HG03565 (cell line): ENCODE data around the gene COL4A2.

ENCODE experiments used
- ATAC-seq: cut with Tn5 transposase; IDR thresholded peaks from one replicate; pipeline ENCODE4 v1.9.1; 2021; ENCODE audit warnings: mild to moderate bottlenecking, moderate library complexity; ENCODE audit not compliant: unreplicated experiment

The COL4A2 gene

DNA sequence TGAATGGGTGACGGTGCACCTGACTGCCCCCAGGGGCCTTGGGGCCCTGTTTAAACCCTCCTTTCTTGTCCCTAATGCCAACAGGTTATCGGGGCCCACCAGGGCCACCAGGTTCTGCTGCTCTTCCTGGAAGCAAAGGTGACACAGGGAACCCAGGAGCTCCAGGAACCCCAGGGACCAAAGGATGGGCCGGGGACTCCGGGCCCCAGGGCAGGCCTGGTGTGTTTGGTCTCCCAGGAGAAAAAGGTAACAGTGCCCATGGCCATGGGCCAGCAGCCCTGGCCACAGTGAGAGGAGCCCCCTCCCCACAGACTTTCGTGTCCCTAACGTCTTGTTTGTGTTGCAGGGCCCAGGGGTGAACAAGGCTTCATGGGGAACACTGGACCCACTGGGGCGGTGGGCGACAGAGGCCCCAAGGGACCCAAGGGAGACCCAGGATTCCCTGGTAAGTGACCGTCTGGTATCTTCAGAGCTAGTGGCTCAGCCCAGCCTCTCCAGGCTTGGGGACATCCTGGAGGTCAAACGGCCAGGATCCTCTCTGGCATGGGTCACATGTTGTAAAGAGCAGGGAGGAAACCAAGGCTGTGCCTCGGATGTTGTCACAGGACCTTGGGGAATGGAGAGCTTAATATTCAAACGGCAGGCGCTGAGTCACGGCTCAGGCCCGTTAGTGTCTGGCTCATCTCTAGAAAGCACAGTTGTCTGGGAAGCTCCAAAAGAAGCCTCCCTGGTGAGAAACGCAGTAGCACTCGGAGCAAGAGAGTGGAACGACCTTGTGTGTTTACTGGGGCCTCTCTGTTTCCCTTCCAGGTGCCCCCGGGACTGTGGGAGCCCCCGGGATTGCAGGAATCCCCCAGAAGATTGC, 196.2 kb downstream of the COL4A2 start:
- no peak for ATAC-seq

- no peak for ATAC-seq
Observed at GRCh38 chr13:110503979-110504499, 197.0 kb downstream of the COL4A2 start.

- no peak for ATAC-seq
Observed at GRCh38 chr13:110505594-110505993, 198.5 kb downstream of the COL4A2 start.

GRCh38 chr13:110506396-110506795, 199.3 kb downstream of the COL4A2 start:
- no peak for ATAC-seq

DNA sequence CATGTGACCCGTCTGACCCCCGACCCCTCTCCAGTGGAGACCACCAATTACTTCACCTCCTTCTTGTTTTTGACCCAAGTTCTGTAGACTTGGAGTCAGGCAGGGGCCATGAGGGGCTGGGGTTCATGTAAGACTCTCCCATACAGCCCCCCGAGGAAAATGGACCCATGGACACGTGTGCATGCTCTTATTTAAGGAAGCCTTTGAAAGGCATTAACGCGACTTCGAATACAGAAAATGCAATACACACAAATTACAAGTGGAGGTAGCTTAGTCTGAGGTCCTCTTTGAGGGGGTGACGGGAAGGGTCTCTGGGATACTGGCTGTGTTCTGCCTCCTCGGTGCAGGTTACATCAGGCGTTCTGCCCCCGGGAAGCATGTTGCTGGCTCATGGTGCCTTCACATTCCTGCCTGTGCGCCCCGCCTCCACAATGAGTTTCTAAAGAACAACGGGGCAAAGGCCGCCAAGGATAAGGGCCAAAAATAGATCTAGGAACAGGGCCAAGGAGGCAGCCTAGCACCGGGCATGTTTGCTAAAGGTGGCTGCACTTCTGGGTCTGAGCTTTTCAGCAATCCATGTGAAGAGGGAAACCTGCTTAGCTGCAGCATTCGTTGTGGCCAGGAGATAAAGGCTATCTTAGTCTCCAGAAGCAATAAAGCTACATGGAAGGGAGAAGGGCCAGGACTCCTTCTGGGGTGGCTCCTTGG, 199.9 kb downstream of the COL4A2 start:
- no peak for ATAC-seq

DNA sequence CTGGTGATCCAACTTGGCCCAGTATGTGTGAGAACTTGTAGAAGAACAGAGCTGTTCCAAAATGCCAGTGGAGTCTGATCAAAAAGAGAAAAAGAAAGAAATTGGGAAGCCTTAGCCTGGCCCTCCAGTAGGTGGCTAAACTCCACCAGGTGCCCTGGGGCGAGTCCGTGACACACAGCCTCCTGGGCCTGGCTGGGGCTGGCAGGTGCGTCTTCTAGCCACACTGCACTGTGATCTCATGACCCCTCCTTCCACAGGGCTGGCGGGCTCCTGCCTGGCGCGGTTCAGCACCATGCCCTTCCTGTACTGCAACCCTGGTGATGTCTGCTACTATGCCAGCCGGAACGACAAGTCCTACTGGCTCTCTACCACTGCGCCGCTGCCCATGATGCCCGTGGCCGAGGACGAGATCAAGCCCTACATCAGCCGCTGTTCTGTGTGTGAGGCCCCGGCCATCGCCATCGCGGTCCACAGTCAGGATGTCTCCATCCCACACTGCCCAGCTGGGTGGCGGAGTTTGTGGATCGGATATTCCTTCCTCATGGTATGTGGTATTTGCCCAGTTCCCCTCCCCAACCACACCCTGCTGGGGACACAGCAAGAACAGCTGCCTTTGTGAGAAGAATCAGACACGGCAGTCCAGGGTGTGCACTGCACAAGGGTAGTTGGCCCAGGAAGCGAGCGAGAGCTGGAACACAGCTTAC, 200.7 kb downstream of the COL4A2 start:
- no peak for ATAC-seq

DNA sequence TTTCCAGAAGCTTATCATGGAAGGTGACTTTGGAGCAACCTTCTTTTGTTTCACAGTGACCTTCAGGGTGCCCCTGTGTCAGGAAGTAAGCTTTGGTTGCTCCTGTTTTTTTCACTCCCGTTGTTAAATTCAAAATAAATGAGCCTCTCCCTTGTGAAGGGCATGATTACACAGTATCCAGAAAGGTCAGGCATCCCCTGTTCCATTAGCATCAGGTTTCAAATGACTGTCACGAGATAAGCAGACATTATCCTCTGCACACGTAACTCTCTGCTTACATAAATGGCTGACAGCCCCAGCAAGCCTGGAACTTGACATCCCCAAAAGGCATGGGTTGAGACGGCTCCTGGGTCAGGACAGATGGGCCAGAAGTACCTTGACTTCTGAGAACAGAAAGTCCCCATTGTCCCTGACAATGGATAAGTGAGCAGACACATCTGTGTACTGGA, 202.4 kb downstream of the COL4A2 start:
- no peak for ATAC-seq

- peak; percentile 60 for ATAC-seq
Observed at GRCh38 chr13:110509971-110510786, 203.1 kb downstream of the COL4A2 start.

GRCh38 chr13:110511509-110512181, 204.6 kb downstream of the COL4A2 start:
- no peak for ATAC-seq

DNA sequence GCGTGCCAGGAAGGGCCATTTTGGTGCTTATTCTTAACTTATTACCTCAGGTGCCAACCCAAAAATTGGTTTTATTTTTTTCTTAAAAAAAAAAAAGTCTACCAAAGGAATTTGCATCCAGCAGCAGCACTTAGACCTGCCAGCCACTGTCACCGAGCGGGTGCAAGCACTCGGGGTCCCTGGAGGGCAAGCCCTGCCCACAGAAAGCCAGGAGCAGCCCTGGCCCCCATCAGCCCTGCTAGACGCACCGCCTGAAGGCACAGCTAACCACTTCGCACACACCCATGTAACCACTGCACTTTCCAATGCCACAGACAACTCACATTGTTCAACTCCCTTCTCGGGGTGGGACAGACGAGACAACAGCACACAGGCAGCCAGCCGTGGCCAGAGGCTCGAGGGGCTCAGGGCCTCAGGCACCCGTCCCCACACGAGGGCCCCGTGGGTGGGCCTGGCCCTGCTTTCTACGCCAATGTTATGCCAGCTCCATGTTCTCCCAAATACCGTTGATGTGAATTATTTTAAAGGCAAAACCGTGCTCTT, 205.2 kb downstream of the COL4A2 start:
- ATAC-seq = no peak

DNA sequence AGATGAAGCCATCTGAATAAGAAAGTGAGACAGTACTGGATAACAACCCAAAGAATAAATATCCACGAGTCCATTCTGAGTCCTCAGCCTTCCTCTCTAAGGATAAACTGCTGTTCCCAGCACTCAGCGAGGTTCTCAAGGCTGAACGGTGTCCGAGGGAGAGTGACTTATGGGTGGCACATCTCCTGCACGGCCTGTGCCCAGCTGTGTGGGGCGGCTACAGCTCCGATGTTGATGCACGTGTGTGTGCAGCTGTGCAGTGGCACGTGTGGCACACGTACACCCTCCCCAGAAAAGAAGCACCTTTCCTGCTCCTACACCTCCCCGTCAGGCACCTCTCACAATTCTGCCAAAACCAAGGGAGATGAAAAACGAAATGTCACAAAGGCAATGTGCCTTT, 209.4 kb downstream of the COL4A2 start:
- ATAC-seq = no peak

DNA sequence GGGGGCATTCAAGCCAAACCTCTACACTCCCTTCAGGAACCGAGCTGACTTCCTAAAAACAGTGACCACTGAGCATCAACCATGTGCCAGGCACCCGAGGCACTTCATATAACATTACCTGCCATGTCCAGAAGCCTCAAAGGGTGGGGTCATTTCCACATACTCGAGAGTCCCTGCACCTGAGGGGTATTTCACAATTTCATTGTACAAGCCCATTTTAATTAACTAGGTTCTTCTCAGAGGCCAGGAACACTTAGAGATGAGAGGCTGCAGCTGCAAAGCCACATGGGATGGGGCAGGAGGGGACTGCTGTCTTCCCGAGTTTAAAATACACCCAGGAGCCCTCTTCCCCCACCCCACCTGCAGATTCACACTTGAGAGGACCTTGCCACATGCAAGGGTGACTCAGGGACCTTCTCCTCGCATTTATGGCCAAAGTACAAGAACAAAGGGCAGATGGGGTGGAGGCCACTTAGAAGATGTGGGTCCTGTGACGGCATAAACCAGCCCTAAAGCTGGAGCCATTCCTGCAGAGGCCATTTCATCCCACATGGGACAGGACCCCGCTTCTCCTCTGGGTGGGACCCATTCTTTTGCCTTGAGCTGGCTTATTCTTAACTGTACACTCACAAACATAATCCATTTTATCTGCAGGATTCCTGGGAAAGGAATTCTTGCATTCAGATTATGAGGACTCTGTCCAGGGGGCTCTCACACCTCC, 210.6 kb downstream of the COL4A2 start:
- ATAC-seq = no peak

- ATAC-seq = no peak
Observed at GRCh38 chr13:110518226-110518525, 211.1 kb downstream of the COL4A2 start.

GRCh38 chr13:110518571-110518970, 211.5 kb downstream of the COL4A2 start:
- ATAC-seq = no peak

- ATAC-seq = no peak
Observed at GRCh38 chr13:110519046-110519445, 212.0 kb downstream of the COL4A2 start.

GRCh38 chr13:110519506-110519905, 212.4 kb downstream of the COL4A2 start:
- ATAC-seq = no peak

GRCh38 chr13:110520431-110521295, 213.6 kb downstream of the COL4A2 start:
- ATAC-seq = no peak

- ATAC-seq = no peak
Observed at GRCh38 chr13:110521296-110521680, 214.2 kb downstream of the COL4A2 start.
